Psoas muscle (tissue), 8 donors: ENCODE data around the gene RNF224. TPM values are rescaled to one million over a fixed set of nuclear protein-coding genes. Genes with fewer than 3 reads are reported as not detected.

Experiments used
- ATAC-seq, 4 donors: fragments of 200-7000 bp; cut with Tn5 transposase; one replicate each; pipeline ENCODE4 v1.9.1; 2020; ENCODE audit warnings: moderate library complexity in 3 of 4, mild to moderate bottlenecking in 2 of 4
- DNase-seq, 2 donors: peaks; one replicate each; pipeline ENCODE4 v3.0.0-alpha.2; 2020
- H3K27ac ChIP-seq: fragments of 200-600 bp; one replicate; pipeline ENCODE4 v1.8.0; 2022
- H3K27me3 ChIP-seq, 3 donors: fragments of 200-600 bp in 1 of 3; one replicate each; pipeline versions ENCODE4 v1.6.1 to v1.8.0; 2013 to 2022; ENCODE audit warnings: low read length in 2 of 3, mild to moderate bottlenecking in 2 of 3, moderate library complexity in 1 of 3; ENCODE audit not compliant: insufficient read depth in 3 of 3
- H3K36me3 ChIP-seq, 2 donors: fragments of 200-600 bp in 1 of 2; one replicate each; pipeline versions ENCODE4 v1.6.1 to v1.8.0; 2013 to 2022; ENCODE audit warnings: low read depth in 1 of 2, mild to moderate bottlenecking in 1 of 2, moderate library complexity in 1 of 2; ENCODE audit not compliant: insufficient read depth in 1 of 2
- H3K4me1 ChIP-seq: fragments of 200-600 bp; one replicate; pipeline ENCODE4 v1.8.0; 2022
- H3K4me3 ChIP-seq: fragments of 200-600 bp; one replicate; pipeline ENCODE4 v1.8.0; 2022; ENCODE audit warnings: mild to moderate bottlenecking
- H3K9me3 ChIP-seq: fragments of 200-600 bp; one replicate; pipeline ENCODE4 v1.8.0; 2022
- WGBS, 3 donors: extraction: QIAGEN DNeasy Blood & Tissue Kit; methylation state at CpG; one replicate each; pipeline versions ENCODE4 v1.1.6 to v1.1.7; 2013; 5-methylcytosine and 5-hydroxymethylcytosine counted together
- intact Hi-C, 2 donors: fragments of 100-400 bp; cut with DNase I; formaldehyde crosslinking; loops; one replicate each; pipeline versions ENCODE4 v1.11.0 to v1.14.2; 2022
- polyA plus RNA-seq, 3 donors: library from polyadenylated mRNA; stranded (reverse); fragments of 200-250 nt; gene quantifications; one replicate each; pipeline ENCODE4 v1.2.3, GENCODE V29; 2013
- total RNA-seq, 4 donors: library from RNA; stranded (reverse); fragmentation: NEBNext Ultra II Directional in 2 of 4; extraction: Animal tissue kit (Norgen Biotek cat#: 25700) in 2 of 4; gene quantifications; one replicate each; pipeline versions ENCODE4 v1.2.1 to v1.2.4, GENCODE V29; 2021 to 2023
- TF ChIP-seq, protein P1 (sequence below): fragments of 200-600 bp; IDR thresholded peaks from one replicate; pipeline ENCODE4 v1.8.0; 2022; ENCODE audit warnings: antibody characterized with exemption
- donor health status: healthy with polysubstance abuse.
- donor health status: DM: no; HTN: no; CAD: no; lungs with moderate emphysema.
- donor health status: Bipolar disorder and iron deficiency.
- donor health status: healthy.
- donor health status: DM: yes; HTN: yes; CAD: no.
- donor health status: DM: no; HTN: no; CAD: no.
- donor health status: DM: no; HTN: no; CAD: no.
- donor health status: DM: yes; HTN: yes; CAD: no.

The RNF224 gene
- total and polyA plus RNA-seq, 7 donors = 0.01 TPM; not detected in 6

- Histone ChIP-seq H3K4me1 (peaks cover 19% of the 10 kb centered on the region), H3K36me3 (peaks cover 6 to 72% of the 10 kb centered on the region in 2 donors), H3K27me3 (no peaks in the 10 kb centered on the region), H3K27ac (peak overlapping the region; percentile 91), H3K9me3 (no peaks in the 10 kb centered on the region), H3K4me3 (peak overlapping the region; percentile 65)
- DNase-seq (no peak), ATAC-seq (peak; percentile 32 to 52 (median 38))
- WGBS, 3 donors = 47 to 57% (median 50%) methylated on average over 19 of the region's 19 CpGs
- intact Hi-C loops = no loop called here
- TF ChIP-seq, protein P1, sequence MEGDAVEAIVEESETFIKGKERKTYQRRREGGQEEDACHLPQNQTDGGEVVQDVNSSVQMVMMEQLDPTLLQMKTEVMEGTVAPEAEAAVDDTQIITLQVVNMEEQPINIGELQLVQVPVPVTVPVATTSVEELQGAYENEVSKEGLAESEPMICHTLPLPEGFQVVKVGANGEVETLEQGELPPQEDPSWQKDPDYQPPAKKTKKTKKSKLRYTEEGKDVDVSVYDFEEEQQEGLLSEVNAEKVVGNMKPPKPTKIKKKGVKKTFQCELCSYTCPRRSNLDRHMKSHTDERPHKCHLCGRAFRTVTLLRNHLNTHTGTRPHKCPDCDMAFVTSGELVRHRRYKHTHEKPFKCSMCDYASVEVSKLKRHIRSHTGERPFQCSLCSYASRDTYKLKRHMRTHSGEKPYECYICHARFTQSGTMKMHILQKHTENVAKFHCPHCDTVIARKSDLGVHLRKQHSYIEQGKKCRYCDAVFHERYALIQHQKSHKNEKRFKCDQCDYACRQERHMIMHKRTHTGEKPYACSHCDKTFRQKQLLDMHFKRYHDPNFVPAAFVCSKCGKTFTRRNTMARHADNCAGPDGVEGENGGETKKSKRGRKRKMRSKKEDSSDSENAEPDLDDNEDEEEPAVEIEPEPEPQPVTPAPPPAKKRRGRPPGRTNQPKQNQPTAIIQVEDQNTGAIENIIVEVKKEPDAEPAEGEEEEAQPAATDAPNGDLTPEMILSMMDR = no peak
Measured at GRCh38 chr9:137268538-137269201, 41.4 kb downstream of the RNF224 start.

DNA sequence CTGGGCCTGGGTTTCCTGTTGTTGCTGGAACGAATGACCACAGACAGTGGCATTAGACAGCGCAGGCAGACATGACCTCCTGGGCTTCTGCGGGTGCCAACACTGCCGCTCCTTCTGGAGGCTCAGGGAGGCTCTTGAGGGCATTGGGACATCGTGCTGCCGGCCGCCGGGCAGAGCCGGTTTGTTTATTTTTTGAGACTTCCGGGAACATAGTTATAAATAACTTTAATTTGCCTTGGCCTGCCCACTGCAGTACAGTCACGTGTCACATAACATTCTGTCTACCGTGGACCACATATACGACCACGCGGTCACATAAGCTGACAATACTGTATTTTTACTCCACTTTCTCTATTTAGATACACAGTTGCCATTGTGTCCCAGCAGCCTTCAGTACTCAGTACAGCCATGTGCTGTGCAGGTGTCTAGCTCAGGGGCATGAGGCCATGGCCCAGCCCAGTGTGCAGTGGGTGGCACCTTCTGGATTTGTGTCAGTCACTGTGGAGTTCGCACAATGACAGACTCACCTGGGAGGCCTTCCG, 42.0 kb downstream of the RNF224 start:
- intact Hi-C loops = no loop called here
- DNase-seq (peak; percentile 46 to 87), ATAC-seq (peak; percentile 76 to 90 (median 86))
- Histone ChIP-seq H3K4me3 (peak overlapping the region; percentile 65), H3K4me1 (peaks cover 19% of the 10 kb centered on the region), H3K27ac (peak overlapping the region; percentile 91), H3K9me3 (no peaks in the 10 kb centered on the region), H3K27me3 (peaks cover 0 to 2% (median 0%) of the 10 kb centered on the region in 3 donors), H3K36me3 (peaks cover 2 to 65% of the 10 kb centered on the region in 2 donors)
- 23 to 36% (median 23%) methylated on average over 17 of the region's 17 CpGs for WGBS, 3 donors
- TF ChIP-seq, protein P1 = no peak

- Histone ChIP-seq H3K9me3 (no peaks in the 10 kb centered on the region), H3K4me3 (no peak overlapping the region), H3K4me1 (peaks cover 25% of the 10 kb centered on the region), H3K27ac (no peak overlapping the region), H3K36me3 (peaks cover 2 to 53% of the 10 kb centered on the region in 2 donors), H3K27me3 (peaks cover 0 to 2% (median 2%) of the 10 kb centered on the region in 3 donors)
- TF ChIP-seq, protein P1 = no peak
- ATAC-seq (no peak), DNase-seq (no peak)
- WGBS, 3 donors = 82 to 91% (median 87%) methylated on average over 32 of the region's 32 CpGs
- intact Hi-C loops = no loop called here
Measured at GRCh38 chr9:137270929-137271695, 43.8 kb downstream of the RNF224 start.

DNA sequence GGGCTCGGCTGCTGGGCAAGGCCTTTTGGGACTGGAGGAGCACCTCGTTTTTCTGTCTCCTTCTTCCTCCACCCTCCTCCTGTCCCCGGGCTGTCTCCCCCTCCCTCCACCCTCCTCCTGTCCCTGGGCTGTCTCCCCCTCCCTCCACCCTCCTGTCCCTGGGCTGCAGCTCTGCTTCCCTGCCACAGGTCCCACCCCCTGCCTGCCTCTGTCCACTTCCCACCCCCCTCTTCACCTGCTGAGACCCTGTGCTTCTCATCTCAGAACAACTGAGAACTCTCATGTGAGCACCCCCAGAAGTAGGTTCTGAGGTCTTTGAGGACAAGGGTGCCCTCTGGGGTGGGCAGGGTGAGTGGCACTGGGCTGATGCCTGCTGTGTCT, 44.4 kb downstream of the RNF224 start:
- peaks cover 31% of the 10 kb centered on the region for H3K4me1 ChIP-seq
- DNase-seq = no peak

More for the DNA sequence above, 44.4 kb downstream of the RNF224 start:
- Histone ChIP-seq H3K36me3 (peaks cover 2 to 47% of the 10 kb centered on the region in 2 donors), H3K27me3 (peaks cover 0 to 8% (median 2%) of the 10 kb centered on the region in 3 donors), H3K9me3 (no peaks in the 10 kb centered on the region), H3K27ac (no peak overlapping the region), H3K4me3 (no peak overlapping the region)
- TF ChIP-seq, protein P1 = no peak
- no peak for ATAC-seq
- intact Hi-C loops = no loop called here
- 40 to 63% (median 51%) methylated on average over 3 of the region's 3 CpGs for WGBS, 3 donors
